IMR-90 (cell line): Measurements from ENCODE around the gene CEBPB. TPM values are rescaled to one million over a fixed set of nuclear protein-coding genes. Genes with fewer than 3 reads are reported as not detected.

Experiments used
- ATAC-seq: fragments of 200-7000 bp; cut with Tn5 transposase; 2 replicates; pipeline ENCODE4 v1.9.1; 2020; ENCODE audit warnings: low read depth, mild to moderate bottlenecking, moderate library complexity
- BruUV-seq: library from RNA; stranded (reverse); fragments of 400-500 nt; replicated peaks from 2 replicates; lab custom pipeline; 2021; lab: Mats Ljungman, UMichigan
- CTCF ChIA-PET: fragments of 300-600 bp; formaldehyde crosslinking; extraction: SDS; loops from one replicate; lab custom pipeline; 2021; ENCODE audit warnings: antibody characterized with exemption; lab: Yijun Ruan, JAX
- POLR2A ChIA-PET: fragments of 300-600 bp; sonication (Branson Sonifier 250); formaldehyde crosslinking; loops from one replicate; lab custom pipeline; 2022; ENCODE audit warnings: antibody characterized with exemption; ENCODE audit not compliant: unreplicated experiment; lab: Charles Lee
- DNase-seq: peaks from one replicate; pipeline ENCODE4 v3.0.0; 2013
- H2AFZ ChIP-seq: replicated peaks from 2 replicates; pipeline ENCODE3; 2013; ENCODE audit warnings: low read length, mild to moderate bottlenecking; ENCODE audit not compliant: poor library complexity
- H2AK5ac ChIP-seq: 2 replicates; pipeline ENCODE4 v1.6.1; 2013; ENCODE audit warnings: low read depth, low read length, inconsistent platforms
- H2AK9ac ChIP-seq: replicated peaks from 2 replicates; pipeline ENCODE3; 2013; ENCODE audit warnings: mild to moderate bottlenecking, low read depth, low read length, moderate library complexity; ENCODE audit not compliant: poor library complexity
- H2BK120ac ChIP-seq: 2 replicates; pipeline ENCODE4 v1.6.1; 2013; ENCODE audit warnings: low read depth, low read length, inconsistent platforms
- H2BK15ac ChIP-seq: 3 replicates; pipeline ENCODE4 v1.6.1; 2013; ENCODE audit warnings: low read depth, low read length, inconsistent platforms
- H2BK20ac ChIP-seq: 2 replicates; pipeline ENCODE4 v1.6.1; 2013; ENCODE audit warnings: low read depth, mild to moderate bottlenecking, inconsistent platforms, low read length, moderate library complexity
- H2BK5ac ChIP-seq: 2 replicates; pipeline ENCODE4 v1.6.1; 2013; ENCODE audit warnings: mild to moderate bottlenecking, low read depth, low read length, inconsistent platforms; ENCODE audit not compliant: poor library complexity, severe bottlenecking
- H3K14ac ChIP-seq: replicated peaks from 2 replicates; pipeline ENCODE4 v1.6.1; 2013; ENCODE audit warnings: low read depth, low read length, inconsistent platforms
- H3K18ac ChIP-seq: 2 replicates; pipeline ENCODE4 v1.6.1; 2013; ENCODE audit warnings: low read depth, low read length, control low read depth
- H3K23ac ChIP-seq: 2 replicates; pipeline ENCODE4 v1.6.1; 2013; ENCODE audit warnings: low read depth, low read length, inconsistent platforms
- H3K27ac ChIP-seq: 2 replicates; pipeline ENCODE4 v1.5.1; 2013; ENCODE audit warnings: mild to moderate bottlenecking, control low read depth, low read length; ENCODE audit not compliant: insufficient read depth
- H3K27me3 ChIP-seq: 2 replicates; pipeline ENCODE4 v1.6.1; 2013; ENCODE audit warnings: low read length; ENCODE audit not compliant: control insufficient read depth, insufficient read depth
- H3K36me3 ChIP-seq: 2 replicates; pipeline ENCODE4 v1.6.1; 2013; ENCODE audit warnings: low read length, mixed read lengths; ENCODE audit not compliant: control insufficient read depth, insufficient read depth
- H3K4ac ChIP-seq: 2 replicates; pipeline ENCODE4 v1.6.1; 2013; ENCODE audit warnings: low read depth, low read length, inconsistent platforms
- H3K4me1 ChIP-seq: 2 replicates; pipeline ENCODE4 v1.6.1; 2013; ENCODE audit warnings: low read length, mixed read lengths; ENCODE audit not compliant: control insufficient read depth, insufficient read depth
- H3K4me2 ChIP-seq: 2 replicates; pipeline ENCODE4 v1.6.1; 2013; ENCODE audit warnings: low read depth, mild to moderate bottlenecking, control low read depth, low read length, moderate library complexity
- H3K4me3 ChIP-seq: 2 replicates; pipeline ENCODE4 v1.5.1; 2013; ENCODE audit warnings: low read depth, mild to moderate bottlenecking, control low read depth, low read length, moderate library complexity; ENCODE audit not compliant: insufficient read depth
- H3K56ac ChIP-seq: 2 replicates; pipeline ENCODE4 v1.6.1; 2013; ENCODE audit warnings: low read length, inconsistent platforms; ENCODE audit not compliant: insufficient read depth; ENCODE audit errors: extremely low read depth
- H3K79me1 ChIP-seq, 2 experiments: 2 replicates each; pipeline ENCODE4 v1.6.1; 2013; ENCODE audit warnings: low read length in 2 of 2, inconsistent platforms in 1 of 2, low read depth in 1 of 2
- H3K9ac ChIP-seq: 2 replicates; pipeline ENCODE4 v1.6.1; 2013; ENCODE audit warnings: low read depth, low read length, control low read depth
- H3K9me1 ChIP-seq: 2 replicates; pipeline ENCODE4 v1.6.1; 2013; ENCODE audit warnings: low read length, inconsistent platforms; ENCODE audit not compliant: insufficient read depth
- H3K9me3 ChIP-seq: 2 replicates; pipeline ENCODE4 v1.6.1; 2013; ENCODE audit warnings: low read length; ENCODE audit not compliant: control insufficient read depth, insufficient read depth
- H4K20me1 ChIP-seq: 2 replicates; pipeline ENCODE4 v1.6.1; 2013; ENCODE audit warnings: low read length, inconsistent platforms; ENCODE audit not compliant: insufficient read depth
- H4K5ac ChIP-seq: 2 replicates; pipeline ENCODE4 v1.6.1; 2013; ENCODE audit warnings: mild to moderate bottlenecking, low read depth, low read length, control low read depth
- H4K8ac ChIP-seq, 2 experiments: 2 replicates each; pipeline ENCODE4 v1.6.1; 2013; ENCODE audit warnings: low read depth in 2 of 2, low read length in 2 of 2, control low read depth in 1 of 2, inconsistent platforms in 1 of 2
- H4K91ac ChIP-seq: 2 replicates; pipeline ENCODE4 v1.6.1; 2013; ENCODE audit warnings: low read depth, low read length, inconsistent platforms; ENCODE audit not compliant: insufficient read depth
- BHLHE40 ChIP-seq: fragments of 150-350 bp; IDR thresholded peaks from 2 replicates; pipeline ENCODE4 v1.6.1; 2016; ENCODE audit warnings: mild to moderate bottlenecking, low read depth, low read length
- CEBPB ChIP-seq: IDR thresholded peaks from 2 replicates; pipeline ENCODE4 v1.6.1; 2012; ENCODE audit warnings: low read depth, low read length, improper control_type of control experiment
- CHD1 ChIP-seq: IDR thresholded peaks from 2 replicates; pipeline ENCODE4 v1.6.1; 2012; ENCODE audit warnings: low read depth, low read length, improper control_type of control experiment
- FOS ChIP-seq: fragments of 150-350 bp; IDR thresholded peaks from 2 replicates; pipeline ENCODE4 v1.6.1; 2016; ENCODE audit warnings: low read depth, low read length
- MAFK ChIP-seq: IDR thresholded peaks from 2 replicates; pipeline ENCODE4 v1.6.1; 2012; ENCODE audit warnings: low read depth, low read length, improper control_type of control experiment
- MAZ ChIP-seq: IDR thresholded peaks from 2 replicates; pipeline ENCODE4 v1.6.1; 2012; ENCODE audit warnings: low read depth, mild to moderate bottlenecking, low read length, improper control_type of control experiment, moderate library complexity, borderline replicate concordance
- MXI1 ChIP-seq: IDR thresholded peaks from 2 replicates; pipeline ENCODE4 v1.6.1; 2012; ENCODE audit warnings: low read depth, mild to moderate bottlenecking, low read length, moderate library complexity, borderline replicate concordance
- NFE2L2 ChIP-seq: fragments of 150-350 bp; IDR thresholded peaks from 2 replicates; pipeline ENCODE4 v1.6.1; 2016; ENCODE audit warnings: low read depth, mild to moderate bottlenecking, low read length
- POLR2A ChIP-seq: IDR thresholded peaks from 2 replicates; pipeline ENCODE4 v1.6.1; 2012; ENCODE audit warnings: mild to moderate bottlenecking, low read depth, low read length
- RAD21 ChIP-seq: IDR thresholded peaks from 2 replicates; pipeline ENCODE4 v1.6.1; 2012; ENCODE audit warnings: low read length, improper control_type of control experiment
- RCOR1 ChIP-seq: IDR thresholded peaks from 2 replicates; pipeline ENCODE4 v1.6.1; 2012; ENCODE audit warnings: mild to moderate bottlenecking, low read length, improper control_type of control experiment; ENCODE audit not compliant: insufficient replicate concordance
- RFX5 ChIP-seq: IDR thresholded peaks from 2 replicates; pipeline ENCODE4 v1.8.0; 2012; ENCODE audit warnings: low read depth, mild to moderate bottlenecking, low read length, moderate library complexity
- SMC3 ChIP-seq: fragments of 150-350 bp; IDR thresholded peaks from 2 replicates; pipeline ENCODE4 v1.6.1; 2016; ENCODE audit warnings: low read depth, mild to moderate bottlenecking, antibody characterized with exemption, low read length, moderate library complexity
- WGBS, 2 experiments: methylation state at CpG; one replicate each; pipeline versions ENCODE4 v1.1.5 to v1.1.7; 2013; ENCODE audit warnings: missing lambda C conversion rate in 2 of 2; ENCODE audit not compliant: insufficient read length in 1 of 2; ENCODE audit errors: extremely low coverage in 2 of 2; 5-methylcytosine and 5-hydroxymethylcytosine counted together
- dilution Hi-C: fragments of 300-500 bp; cut with HindIII; formaldehyde crosslinking; loops from one replicate; pipeline ENCODE4 v1.14.3; 2018; ENCODE audit warnings: low sequenced_read_pairs; ENCODE audit not compliant: unreplicated experiment
- in situ Hi-C: fragments of 300-500 bp; cut with MboI; formaldehyde crosslinking; loops from 3 replicates; pipeline ENCODE4 v1.14.3; 2019; ENCODE audit warnings: low sequenced_read_pairs, inconsistent platforms, mixed read lengths
- intact Hi-C: fragments of 100-400 bp; cut with micrococcal nuclease; formaldehyde crosslinking; loops from 2 replicates; pipeline ENCODE4 v1.10.0; 2022
- polyA plus RNA-seq, 3 experiments: library from polyadenylated mRNA; depleted of rRNA; stranded (reverse); fragments of >200 nt; gene quantifications; 2 replicates each; pipeline ENCODE4 v1.2.3, GENCODE V29; 2012; ENCODE audit warnings: low replicate concordance in 1 of 3
- total RNA-seq: library from RNA; depleted of rRNA; stranded (reverse); fragments of >200 nt; gene quantifications from 2 replicates; pipeline ENCODE4 v1.2.3, GENCODE V29; 2012
- TF ChIP-seq, protein P1 (sequence below): conservative IDR thresholded peaks from 2 replicates; pipeline ENCODE4 v1.5.1; 2012; ENCODE audit warnings: mild to moderate bottlenecking, low read depth, low read length, improper control_type of control experiment
- TF ChIP-seq, protein P2 (sequence below): fragments of 150-350 bp; IDR thresholded peaks from 2 replicates; pipeline ENCODE4 v1.6.1; 2017; ENCODE audit warnings: mild to moderate bottlenecking, antibody characterized with exemption, low read length, low read depth
- TF ChIP-seq, protein P3 (sequence below): fragments of 150-350 bp; IDR thresholded peaks from 2 replicates; pipeline ENCODE4 v1.6.1; 2016; ENCODE audit warnings: low read depth, mild to moderate bottlenecking, low read length, moderate library complexity, borderline replicate concordance

Gene CEBPB
- total and polyA plus RNA-seq, 2 of the 4 experiments (the other 2 are of a cell fraction) = 3.4 to 17.4 TPM

DNA sequence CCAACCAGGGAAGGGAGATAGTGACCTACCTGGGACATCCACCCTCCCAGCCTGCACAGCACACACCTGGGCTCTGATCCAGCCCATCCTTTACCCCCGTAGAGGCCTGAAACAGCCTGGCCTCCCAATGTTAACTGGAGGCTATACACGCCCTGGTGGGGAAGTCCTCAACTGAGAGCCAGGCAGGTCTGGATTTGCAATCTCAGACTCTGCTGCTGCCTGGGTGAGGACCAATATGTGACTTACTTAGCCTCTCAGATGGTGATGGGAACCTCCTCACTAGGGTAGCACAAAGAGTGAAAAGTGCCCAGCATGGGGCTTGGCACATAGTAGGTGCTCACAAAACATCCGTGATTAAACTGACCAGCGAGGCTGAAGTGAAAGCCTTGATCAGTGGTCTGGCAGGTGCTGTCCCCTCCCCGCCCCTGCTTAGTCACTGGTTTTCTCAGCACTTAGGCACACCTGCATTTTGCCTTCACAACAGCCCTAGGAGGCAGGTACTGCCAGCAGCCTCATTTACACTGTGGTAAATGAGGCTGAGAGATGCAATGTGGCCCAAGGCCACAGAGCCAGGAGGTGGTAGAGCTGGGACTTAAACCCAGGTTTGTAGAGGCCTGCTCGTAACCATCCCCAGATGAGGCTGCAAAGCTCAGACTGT lies 49.5 kb upstream of the CEBPB start:
- no peak overlapping the region for H3K27ac ChIP-seq
- POLR2A ChIA-PET = no interaction called here
- no CpG with 5 or more reads among the region's 6 CpGs for WGBS, 2 experiments

More for the DNA sequence above, 49.5 kb upstream of the CEBPB start:
- H2AFZ ChIP-seq = no peak overlapping the region
- H4K8ac ChIP-seq = no peak overlapping the region
- H3K56ac ChIP-seq = no peak overlapping the region
- no peak overlapping the region; the same call in 1 of the 2 replicates for H3K4ac ChIP-seq
- peaks cover 52% of the 10 kb centered on the region for H3K36me3 ChIP-seq
- peaks cover 39 to 83% of the 10 kb centered on the region in 2 experiments for H3K79me1 ChIP-seq
- H3K14ac ChIP-seq = no peak overlapping the region
- peak overlapping the region; percentile 22; the same call in 1 of the 2 replicates for H2AK5ac ChIP-seq
- no peak overlapping the region for H4K5ac ChIP-seq
- CTCF ChIA-PET = no interaction called here
- BruUV-seq = no TSS peak
- no peak overlapping the region for H2BK15ac ChIP-seq
- TF ChIP-seq, protein P1, sequence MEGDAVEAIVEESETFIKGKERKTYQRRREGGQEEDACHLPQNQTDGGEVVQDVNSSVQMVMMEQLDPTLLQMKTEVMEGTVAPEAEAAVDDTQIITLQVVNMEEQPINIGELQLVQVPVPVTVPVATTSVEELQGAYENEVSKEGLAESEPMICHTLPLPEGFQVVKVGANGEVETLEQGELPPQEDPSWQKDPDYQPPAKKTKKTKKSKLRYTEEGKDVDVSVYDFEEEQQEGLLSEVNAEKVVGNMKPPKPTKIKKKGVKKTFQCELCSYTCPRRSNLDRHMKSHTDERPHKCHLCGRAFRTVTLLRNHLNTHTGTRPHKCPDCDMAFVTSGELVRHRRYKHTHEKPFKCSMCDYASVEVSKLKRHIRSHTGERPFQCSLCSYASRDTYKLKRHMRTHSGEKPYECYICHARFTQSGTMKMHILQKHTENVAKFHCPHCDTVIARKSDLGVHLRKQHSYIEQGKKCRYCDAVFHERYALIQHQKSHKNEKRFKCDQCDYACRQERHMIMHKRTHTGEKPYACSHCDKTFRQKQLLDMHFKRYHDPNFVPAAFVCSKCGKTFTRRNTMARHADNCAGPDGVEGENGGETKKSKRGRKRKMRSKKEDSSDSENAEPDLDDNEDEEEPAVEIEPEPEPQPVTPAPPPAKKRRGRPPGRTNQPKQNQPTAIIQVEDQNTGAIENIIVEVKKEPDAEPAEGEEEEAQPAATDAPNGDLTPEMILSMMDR = no peak
- TF ChIP-seq, protein P2, sequence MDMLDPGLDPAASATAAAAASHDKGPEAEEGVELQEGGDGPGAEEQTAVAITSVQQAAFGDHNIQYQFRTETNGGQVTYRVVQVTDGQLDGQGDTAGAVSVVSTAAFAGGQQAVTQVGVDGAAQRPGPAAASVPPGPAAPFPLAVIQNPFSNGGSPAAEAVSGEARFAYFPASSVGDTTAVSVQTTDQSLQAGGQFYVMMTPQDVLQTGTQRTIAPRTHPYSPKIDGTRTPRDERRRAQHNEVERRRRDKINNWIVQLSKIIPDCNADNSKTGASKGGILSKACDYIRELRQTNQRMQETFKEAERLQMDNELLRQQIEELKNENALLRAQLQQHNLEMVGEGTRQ = no peak
- no peak for TF ChIP-seq RFX5
- no peak for TF ChIP-seq CEBPB
- TF ChIP-seq MXI1 = no peak
- TF ChIP-seq RAD21 = no peak
- TF ChIP-seq SMC3 = no peak
- TF ChIP-seq CHD1 = no peak
- no peak for TF ChIP-seq MAFK
- TF ChIP-seq MAZ = no peak
- no peak for TF ChIP-seq POLR2A
- TF ChIP-seq BHLHE40 = no peak
- TF ChIP-seq, protein P3, sequence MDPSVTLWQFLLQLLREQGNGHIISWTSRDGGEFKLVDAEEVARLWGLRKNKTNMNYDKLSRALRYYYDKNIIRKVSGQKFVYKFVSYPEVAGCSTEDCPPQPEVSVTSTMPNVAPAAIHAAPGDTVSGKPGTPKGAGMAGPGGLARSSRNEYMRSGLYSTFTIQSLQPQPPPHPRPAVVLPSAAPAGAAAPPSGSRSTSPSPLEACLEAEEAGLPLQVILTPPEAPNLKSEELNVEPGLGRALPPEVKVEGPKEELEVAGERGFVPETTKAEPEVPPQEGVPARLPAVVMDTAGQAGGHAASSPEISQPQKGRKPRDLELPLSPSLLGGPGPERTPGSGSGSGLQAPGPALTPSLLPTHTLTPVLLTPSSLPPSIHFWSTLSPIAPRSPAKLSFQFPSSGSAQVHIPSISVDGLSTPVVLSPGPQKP = no peak
- no peak for TF ChIP-seq NFE2L2
- no peak for TF ChIP-seq RCOR1
- no peak for TF ChIP-seq FOS
- peaks cover 64% of the 10 kb centered on the region for H4K20me1 ChIP-seq
- dilution Hi-C loops = no loop called here
- no peak overlapping the region for H3K23ac ChIP-seq
- no peak overlapping the region for H2BK120ac ChIP-seq
- H3K18ac ChIP-seq = no peak overlapping the region
- peaks cover 28% of the 10 kb centered on the region for H3K9me1 ChIP-seq
- H2BK20ac ChIP-seq = no peak overlapping the region
- H4K91ac ChIP-seq = no peak overlapping the region
- H2AK9ac ChIP-seq = peak overlapping the region; percentile 20
- DNase-seq = no peak
- no peak for ATAC-seq
- peaks cover 19% of the 10 kb centered on the region for H3K4me1 ChIP-seq
- no peak overlapping the region for H3K9ac ChIP-seq
- no peak overlapping the region for H3K4me3 ChIP-seq
- no peak overlapping the region for H2BK5ac ChIP-seq
- H3K9me3 ChIP-seq = no peaks in the 10 kb centered on the region
- H3K27me3 ChIP-seq = no peaks in the 10 kb centered on the region
- intact Hi-C loops = no loop called here
- H3K4me2 ChIP-seq = no peak overlapping the region
- in situ Hi-C loops = no loop called here
